Stimulated activated CD4-positive, alpha-beta T cell treated with anti-CD3 and anti-CD28 coated beads, Interleukin-12 subunit alpha, Interleukin-12 subunit beta, amount 100 ng/mL, for 48 hours (primary cell): ENCODE results near the gene KCNK6.

Experiments
- DNase-seq, 3 donors: peaks; one replicate each; pipeline ENCODE4 v3.0.0-alpha.2; 2020; ENCODE audit warnings: low read depth in 2 of 3, low spot score in 1 of 3

Gene KCNK6

GRCh38 chr19:38319421-38320258 lies at the start of gene KCNK6:
KCNK6 (plus strand) TSS chr19:38319845; CDS start chr19:38319951, 106 bp downstream.
- peak; percentile 11 to 33 (median 28) for DNase-seq

GRCh38 chr19:38270587-38271167 lies 49.0 kb upstream of the KCNK6 start:
- no peak for DNase-seq

GRCh38 chr19:38273499-38273898 lies 46.1 kb upstream of the KCNK6 start:
- no peak for DNase-seq

- DNase-seq, result no peak
Observed at GRCh38 chr19:38274739-38275138, 44.9 kb upstream of the KCNK6 start.

- DNase-seq, result no peak
Observed at GRCh38 chr19:38276942-38277517, 42.6 kb upstream of the KCNK6 start.

GRCh38 chr19:38277549-38277948 lies 42.1 kb upstream of the KCNK6 start:
- no peak for DNase-seq

- DNase-seq, result no peak
Observed at GRCh38 chr19:38277969-38278680, 41.5 kb upstream of the KCNK6 start.

- DNase-seq, result no peak
Observed at GRCh38 chr19:38278751-38279150, 40.9 kb upstream of the KCNK6 start.

- DNase-seq, result no peak
Observed at GRCh38 chr19:38280030-38280921, 39.4 kb upstream of the KCNK6 start.

GRCh38 chr19:38281811-38282566 lies 37.7 kb upstream of the KCNK6 start:
- DNase-seq, result no peak

GRCh38 chr19:38283271-38283670 lies 36.4 kb upstream of the KCNK6 start:
- DNase-seq, result no peak

- DNase-seq, result no peak
Observed at GRCh38 chr19:38284422-38284821, 35.2 kb upstream of the KCNK6 start.

GRCh38 chr19:38285567-38285966 lies 34.1 kb upstream of the KCNK6 start:
- no peak for DNase-seq

- DNase-seq, result no peak
Observed at GRCh38 chr19:38287604-38288003, 32.0 kb upstream of the KCNK6 start.

GRCh38 chr19:38288123-38288855 lies 31.4 kb upstream of the KCNK6 start:
- no peak for DNase-seq

- DNase-seq, result no peak
Observed at GRCh38 chr19:38289955-38290354, 29.7 kb upstream of the KCNK6 start.

GRCh38 chr19:38290631-38291147 lies 29.0 kb upstream of the KCNK6 start:
- DNase-seq, result no peak

- no peak for DNase-seq
Observed at GRCh38 chr19:38291855-38292254, 27.8 kb upstream of the KCNK6 start.

GRCh38 chr19:38293281-38293680 lies 26.4 kb upstream of the KCNK6 start:
- no peak for DNase-seq
